Activated CD8-positive, alpha-beta memory T cell treated with anti-CD3 and anti-CD28 coated beads, Interleukin-2, amount 50 U/mL, for 1 hour (primary cell): ENCODE results near the gene DCTPP1.
A peak's percentile ranks its signal among the peaks of the same experiment; 100 is the strongest.
"Not testable (repeated sequence)": the region's sequence is repeated elsewhere in the genome, so short reads cannot be mapped to it uniquely, and the experiment has no call there.

ENCODE experiments used
- DNase-seq: peaks from one replicate; pipeline ENCODE4 v3.0.0-alpha.2; 2020; ENCODE audit errors: extremely low read depth

Gene DCTPP1

DNA sequence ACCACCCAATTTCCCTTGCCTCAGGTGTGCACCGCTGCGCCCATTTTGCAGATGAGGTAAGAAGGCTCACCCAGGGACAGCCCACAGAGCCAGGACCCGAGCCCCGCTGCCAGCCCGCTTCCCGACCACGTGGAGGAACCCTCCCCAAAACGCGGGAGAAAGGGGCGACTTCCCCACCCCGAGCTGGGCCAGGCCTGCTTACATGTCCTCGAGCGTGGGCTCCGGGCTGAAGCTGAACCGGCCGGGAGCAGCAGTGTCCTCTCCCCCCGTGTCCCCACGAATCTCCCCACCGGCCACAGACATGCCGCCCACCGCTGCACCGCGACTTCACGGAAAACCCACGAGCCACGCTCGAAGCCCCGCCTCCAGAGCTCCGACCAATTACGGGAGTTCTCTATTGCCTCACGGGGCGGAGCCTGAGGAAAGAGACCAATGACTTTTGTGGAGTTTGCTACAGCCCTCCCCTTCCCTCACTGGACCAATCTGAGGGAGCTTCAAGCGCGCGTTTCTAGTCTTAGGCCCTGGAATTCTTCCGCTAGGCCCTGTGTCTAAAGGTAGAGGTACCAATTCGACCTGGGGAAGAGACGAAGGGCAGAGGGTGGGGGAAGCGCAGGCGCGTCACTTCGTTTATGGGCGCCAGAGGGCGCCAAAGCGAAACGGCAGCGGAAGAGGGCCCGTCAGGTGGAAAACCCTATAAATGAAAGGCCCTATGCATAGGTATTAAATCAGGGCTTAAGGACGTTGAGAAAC is at the start of gene DCTPP1:
Gene DCTPP1 (minus strand): TSS at position 353 of the 750 bp plus-strand sequence. CDS start 50 bp downstream, at position 303.
- peak; percentile 96 for DNase-seq

DNA sequence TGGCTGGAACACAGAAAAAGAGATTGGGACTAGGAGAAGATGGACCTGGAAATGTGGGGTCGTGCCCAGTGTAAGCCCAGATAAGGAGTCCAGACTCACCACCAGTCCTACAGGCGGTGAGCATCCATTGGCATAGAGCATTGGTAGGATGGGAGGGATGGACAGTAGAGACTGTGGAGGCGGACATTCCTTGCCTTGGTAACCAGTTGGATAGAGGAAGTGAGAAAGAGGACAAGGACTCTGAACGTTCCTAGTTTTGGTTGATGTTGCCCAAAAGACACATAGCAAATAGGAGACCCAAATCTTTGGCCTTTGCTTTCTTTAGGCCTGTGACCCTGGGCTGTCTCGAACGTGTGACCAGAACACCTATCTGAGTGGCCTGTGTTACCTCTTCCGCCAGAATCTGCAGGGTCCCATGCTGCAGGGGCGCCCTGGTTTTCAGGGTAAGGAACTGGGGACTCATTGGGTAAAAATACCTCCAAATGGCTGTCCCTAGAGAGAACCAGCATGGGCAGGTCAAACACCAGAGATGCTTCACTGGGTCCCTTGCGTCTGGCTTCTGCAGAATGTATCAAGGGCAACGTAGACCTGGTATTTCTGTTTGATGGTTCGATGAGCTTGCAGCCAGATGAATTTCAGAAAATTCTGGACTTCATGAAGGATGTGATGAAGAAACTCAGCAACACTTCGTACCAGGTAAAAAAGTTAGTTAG is 49.1 kb upstream of the DCTPP1 start:
- DNase-seq = no peak

DNA sequence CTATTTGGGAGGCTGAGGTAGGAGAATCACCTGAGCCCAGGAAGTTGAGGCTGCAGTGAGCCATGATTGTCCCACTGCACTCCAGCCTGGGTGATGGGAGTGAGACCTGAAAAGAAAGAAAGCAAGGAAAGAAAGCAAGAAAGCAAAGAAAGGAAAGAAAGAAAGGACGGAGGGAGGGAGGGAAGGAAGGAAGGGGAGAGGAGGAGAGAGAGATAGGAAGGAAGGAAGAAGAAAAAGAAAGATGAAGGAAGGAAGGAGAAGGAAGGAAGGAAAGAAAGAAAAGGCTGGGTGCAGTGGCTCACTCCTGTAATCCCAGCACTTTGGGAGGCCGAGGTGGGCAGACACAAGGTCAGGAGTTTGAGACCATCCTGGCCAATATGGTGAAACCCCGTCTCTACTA is 47.9 kb upstream of the DCTPP1 start:
- not testable (repeated sequence) for DNase-seq

DNA sequence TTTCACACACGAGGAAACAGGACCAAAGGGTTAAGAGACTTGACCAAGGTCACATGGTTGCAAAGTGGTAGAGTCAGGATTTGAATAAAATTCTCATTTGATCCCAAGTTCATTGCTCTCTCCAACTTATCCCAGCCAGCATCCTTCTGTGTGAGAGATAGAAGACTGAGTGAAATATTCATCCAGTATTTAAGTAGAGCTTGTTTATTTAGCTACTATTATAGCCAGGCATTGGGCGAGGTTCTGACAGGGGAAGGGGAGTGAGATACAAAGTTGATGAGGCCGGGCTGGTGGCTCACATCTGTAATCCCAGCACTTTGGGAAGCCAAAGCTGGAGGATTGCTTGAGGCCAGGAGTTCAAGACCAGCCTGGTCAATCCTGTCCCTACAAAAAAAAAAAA is 47.2 kb upstream of the DCTPP1 start:
- no peak for DNase-seq

DNA sequence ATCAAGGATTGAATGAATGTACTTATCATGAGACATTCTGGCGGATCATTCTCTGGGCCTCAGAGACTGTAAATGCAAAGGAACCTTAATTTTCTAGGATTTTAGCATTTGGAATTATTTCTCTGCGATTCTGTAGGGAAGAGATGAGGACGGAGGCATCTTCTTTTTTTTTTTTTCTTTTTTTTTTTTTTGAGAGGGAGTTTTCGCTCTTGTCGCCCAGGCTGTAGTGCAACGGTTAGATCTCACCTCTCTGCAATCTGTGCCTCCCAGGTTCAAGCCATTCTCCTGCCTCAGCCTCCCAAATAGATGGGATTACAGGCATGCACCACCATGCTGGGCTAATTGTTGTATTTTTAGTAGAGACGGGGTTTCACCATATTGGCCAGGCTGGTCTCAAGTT is 44.9 kb upstream of the DCTPP1 start:
- DNase-seq = no peak

DNA sequence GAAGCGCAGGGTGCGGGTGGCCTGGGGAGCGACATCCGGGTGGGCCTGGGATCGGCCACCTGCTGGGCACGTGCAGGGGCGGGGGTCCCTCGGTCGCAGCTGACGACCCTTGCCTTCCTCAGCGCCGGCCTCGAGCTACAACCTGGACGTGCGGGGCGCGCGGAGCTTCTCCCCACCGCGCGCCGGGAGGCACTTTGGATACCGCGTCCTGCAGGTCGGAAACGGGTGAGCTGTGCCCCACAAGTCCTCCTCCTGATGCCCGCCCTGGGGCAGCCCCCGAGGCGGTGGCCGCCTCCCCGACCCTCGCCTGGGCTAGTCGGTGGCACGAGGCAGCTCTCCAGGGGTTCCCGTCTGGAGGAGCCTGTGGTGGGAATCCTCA is 44.2 kb upstream of the DCTPP1 start:
- no peak for DNase-seq

DNA sequence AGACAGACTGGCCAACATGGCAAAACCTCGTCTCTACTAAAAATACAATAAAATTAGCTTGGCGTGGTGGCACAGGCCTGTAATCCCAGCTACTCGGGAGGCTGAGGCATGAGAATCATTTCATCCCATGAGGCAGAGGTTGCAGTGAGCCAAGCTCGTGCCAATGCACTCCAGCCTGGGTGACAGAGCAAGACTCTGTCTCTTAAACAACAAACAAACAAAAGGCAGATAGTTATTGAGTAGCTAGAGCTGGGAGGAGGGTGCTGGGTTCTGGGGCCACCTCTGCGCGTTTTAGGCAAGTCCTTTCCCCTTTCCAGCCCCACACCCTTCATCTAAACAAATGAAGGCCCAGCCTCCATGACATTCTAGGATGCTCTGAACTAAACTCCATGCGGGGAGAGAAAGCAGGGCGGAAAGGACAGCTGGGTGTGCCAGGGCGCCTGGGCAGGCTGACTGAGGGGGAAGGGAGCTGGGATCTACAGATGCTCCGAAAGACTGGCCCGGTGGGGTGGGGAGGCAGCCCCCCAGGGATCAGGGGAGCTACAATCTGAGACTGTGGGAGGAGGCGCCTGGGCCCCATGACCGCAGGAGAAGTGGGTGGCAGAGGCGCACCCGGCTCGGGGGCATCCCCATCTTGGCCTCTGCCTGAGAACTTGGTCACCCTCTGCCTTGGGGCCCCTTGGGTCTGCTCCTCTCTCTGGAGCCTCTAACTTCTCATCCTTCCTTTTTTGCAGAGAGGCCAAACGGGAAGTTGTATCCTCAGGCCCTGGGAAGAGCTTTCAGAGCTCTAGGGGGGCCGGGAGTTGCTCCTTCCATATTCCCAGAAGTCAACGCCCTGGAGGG is 43.6 kb upstream of the DCTPP1 start:
- DNase-seq = no peak

DNA sequence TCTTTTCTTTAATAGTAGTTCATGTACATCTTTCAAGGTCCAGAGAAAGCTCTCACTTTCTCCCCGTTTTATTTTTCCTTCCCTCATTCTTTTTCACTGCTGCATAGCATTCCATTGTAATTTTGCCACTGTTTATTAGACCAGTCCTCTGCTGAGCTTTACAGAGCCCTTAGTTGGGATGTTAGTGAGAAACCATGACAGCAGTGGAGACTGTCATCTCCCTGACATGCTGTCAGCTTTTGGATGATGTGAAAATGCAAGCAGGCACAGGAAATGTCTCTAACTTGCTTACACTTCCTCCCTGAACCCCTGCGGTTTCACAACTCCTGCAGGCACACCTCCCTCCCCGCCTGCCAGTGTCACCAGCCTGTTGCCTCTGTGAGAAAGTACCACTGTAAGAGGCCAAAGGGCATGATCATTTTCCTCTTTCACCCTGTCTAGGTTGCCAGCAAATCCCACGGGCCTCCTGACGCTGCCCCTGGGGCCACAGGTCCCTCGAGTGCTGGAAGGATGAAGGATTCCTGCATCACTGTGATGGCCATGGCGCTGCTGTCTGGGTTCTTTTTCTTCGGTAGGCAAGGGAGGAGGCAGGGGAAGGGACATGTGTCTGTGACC is 42.6 kb upstream of the DCTPP1 start, which contains the start of gene ITGAL:
Gene ITGAL (plus strand): TSS at position 415 of the 615 bp plus-strand sequence. CDS start 96 bp downstream, at position 511.
- peak; percentile 67 for DNase-seq

DNA sequence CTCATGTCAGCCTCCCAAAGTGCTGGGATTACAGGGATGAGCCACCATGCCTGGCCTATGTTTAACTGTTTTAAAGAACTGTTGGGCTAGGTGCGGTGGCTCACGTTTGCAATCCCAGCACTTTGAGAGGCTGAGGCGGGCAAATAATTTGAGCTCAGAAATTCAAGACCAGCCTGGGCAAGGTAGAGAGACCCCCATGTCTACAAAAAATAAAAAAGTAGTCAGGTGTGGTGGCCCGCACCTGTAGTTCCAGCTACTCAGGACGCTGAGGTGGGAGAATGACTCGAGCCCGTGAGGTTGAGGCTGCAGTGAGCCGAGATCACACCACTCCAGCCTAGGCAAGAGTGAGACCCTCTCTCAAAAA is 40.8 kb upstream of the DCTPP1 start:
- DNase-seq = no peak

DNA sequence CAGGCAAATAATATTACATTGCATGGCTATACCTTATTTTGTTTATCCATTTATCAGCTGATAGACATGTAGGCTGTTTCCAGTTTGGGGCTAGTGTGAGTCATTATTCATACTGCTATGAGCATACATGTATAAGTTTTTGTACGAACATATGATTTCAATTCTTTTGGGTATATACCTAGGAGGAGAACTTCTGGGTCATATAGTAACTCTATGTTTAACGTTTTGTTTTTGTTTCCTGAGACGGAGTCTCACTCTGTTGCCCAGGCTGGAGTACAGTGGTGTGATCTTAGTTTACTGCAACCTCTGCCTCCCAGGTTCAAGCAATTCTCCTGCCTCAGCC is 40.3 kb upstream of the DCTPP1 start:
- no peak for DNase-seq

DNA sequence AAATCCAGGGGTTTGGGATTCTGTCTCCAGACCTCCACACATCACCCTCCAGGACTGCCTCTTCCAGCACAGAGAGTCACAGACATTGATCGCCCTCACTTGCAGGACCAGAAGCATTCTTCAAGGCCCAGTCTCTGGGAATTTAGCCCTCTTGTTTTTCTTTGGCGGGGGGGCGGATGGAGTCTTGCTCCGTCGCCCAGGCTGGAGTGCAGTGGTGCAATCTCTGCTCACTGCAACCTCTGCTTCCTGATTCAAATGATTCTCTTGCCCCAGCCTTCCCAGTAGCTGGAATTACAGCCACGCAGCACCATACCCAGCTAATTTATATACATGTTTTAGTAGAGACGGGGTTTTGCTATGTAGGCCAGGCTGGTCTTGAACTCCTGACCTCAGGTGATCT is 34.2 kb upstream of the DCTPP1 start:
- DNase-seq = no peak

DNA sequence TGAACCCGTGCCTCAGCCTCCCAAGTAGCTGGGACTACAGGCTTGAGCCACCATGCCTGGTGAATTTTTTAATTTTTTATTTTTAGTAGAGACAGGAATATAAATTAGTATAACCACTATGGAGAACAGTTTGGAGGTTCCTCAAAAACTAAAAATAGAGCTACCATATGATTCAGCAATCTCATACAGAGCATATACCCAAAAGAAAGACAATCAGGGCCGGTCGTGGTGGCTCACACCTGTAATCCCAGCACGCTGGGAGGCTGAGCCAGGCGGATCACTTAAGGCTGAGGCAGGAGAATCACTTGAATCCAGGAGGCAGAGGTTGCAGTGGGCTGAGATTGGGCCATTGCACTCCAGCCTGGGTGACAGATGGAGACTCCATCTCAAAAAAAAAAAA is 31.6 kb upstream of the DCTPP1 start:
- not testable (repeated sequence) for DNase-seq

DNA sequence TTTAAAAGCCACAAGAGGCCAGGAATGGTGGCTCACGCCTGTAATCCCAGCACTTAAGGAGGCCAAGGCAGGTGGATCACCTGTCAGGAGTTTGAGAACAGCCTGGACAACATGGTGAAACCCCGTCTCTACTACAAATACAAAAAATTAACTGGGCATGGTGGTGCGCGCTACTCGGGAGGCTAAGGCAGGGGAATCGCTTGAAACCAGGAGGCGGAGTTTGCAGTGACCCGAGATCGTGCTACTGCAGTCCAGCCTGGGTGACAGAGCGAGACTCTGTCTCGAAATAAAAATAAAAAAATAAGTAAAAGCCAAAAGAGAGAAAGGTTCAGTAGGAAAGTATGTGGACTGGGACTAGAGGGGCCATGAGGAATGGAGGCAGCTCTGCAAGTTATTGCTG is 29.6 kb upstream of the DCTPP1 start:
- DNase-seq = no peak

DNA sequence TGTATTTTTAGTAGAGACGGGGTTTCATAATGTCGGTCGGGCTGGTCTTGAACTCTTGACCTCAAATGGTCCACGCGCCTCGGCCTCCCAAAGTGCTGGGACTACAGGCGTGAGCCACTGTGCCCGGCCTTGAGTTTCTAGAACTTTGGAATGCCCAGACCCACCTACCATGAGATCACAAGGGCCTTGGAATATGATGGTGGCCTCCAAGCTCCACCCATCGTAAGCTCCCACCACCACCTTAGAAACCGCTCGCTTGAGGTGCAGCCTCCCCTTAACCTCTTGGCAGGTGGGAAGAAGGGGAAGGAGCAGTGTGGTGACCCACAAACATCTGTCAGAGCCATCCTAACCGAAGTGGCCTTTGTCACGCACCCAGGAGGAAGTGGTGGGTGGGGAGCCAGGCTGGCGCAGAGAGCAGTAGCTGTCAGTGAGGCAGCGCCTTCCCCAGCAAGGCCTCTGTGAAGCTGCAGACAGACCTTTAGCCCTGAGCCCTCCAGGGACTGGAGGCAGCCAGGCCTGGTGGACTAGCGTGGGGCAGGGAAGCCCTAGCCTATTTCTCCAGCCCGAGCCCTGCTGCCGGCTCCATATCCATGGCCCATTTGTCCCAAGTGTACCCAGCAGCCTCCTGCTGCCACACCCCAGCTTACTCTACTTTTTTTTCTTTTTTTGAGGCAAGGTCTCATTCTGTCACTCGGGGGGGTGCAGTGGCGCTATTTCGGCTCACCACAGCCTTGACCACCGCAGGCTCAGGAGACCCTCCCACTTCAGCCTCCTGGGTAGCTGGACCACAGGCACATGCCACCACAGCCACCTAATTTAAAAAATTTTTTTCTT is 28.9 kb upstream of the DCTPP1 start:
- peak; percentile 42 for DNase-seq

DNA sequence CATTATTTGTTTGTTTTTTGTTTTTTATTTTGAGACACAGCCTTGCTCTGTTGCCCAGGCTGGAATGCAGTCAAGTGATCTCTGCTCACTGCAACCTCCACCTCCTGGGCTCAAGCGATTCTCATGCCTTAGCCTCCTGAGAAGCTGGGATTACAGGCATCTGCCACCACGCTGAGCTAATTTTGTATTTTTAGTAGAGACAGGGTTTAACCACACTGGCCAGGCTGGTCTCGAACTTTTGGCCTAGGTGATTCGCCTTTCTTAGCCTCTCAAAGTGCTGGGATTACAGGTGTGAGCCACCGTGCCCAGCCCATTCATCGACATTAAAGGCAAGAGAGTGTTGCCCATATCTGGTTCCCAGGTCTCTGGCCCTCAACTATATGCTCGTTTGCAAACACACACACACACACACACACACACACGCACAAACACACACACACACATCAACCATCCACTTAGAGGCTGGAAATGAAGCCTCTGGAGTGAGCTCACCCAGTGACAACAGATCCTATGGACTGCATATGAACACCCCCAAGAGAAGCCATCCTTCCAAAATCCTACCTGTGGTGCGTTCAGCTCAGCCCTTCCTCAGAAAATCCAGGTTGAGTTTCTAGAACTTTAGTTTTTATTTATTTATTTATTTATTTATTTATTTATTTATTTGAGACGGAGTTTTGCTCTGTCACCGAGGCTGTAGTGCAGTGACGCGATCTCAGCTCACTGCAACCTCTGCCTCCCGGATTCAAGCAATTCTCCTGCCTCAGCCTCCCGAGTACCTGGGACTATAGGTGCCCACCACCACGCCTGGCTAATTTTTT is 28.1 kb upstream of the DCTPP1 start:
- no peak for DNase-seq

DNA sequence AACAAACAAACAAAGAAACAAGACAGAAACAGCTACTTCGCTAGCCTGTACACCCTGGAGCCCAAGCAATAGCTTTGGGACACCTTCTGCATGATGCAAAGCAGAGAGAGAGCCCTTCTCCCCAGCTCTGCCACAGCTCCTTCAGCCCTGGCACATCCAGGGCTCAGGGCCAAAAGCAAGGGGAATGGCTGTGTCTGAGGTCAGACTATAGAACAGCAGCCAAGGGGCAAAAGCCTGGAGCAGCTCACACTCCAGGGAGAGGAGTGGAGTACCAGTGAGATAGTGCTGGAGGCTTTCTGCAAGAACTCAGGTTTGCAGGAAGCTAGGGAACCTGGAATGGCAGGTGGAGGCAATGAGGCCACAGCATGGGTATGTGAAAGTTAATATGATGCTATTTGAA is 27.4 kb upstream of the DCTPP1 start:
- DNase-seq = no peak

DNA sequence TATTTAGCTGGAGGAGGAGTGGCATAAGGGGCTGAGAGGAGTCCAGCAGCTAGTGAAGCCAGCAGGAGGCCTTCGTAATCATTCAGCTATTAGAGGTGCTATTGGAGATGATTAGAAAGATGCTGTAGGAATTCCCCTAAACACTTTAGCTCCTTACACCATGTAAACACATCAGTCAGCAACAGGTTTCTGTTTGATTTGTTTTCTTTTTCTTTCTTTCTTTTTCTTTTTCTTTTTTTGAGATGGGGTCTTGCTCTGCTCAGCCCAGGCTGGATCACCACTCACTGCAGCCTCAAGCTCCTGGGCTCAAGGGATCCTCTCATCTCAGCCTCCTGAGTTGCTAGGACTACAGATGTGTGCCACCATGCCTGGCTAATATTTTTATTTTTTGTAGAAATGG is 26.5 kb upstream of the DCTPP1 start:
- DNase-seq = no peak

DNA sequence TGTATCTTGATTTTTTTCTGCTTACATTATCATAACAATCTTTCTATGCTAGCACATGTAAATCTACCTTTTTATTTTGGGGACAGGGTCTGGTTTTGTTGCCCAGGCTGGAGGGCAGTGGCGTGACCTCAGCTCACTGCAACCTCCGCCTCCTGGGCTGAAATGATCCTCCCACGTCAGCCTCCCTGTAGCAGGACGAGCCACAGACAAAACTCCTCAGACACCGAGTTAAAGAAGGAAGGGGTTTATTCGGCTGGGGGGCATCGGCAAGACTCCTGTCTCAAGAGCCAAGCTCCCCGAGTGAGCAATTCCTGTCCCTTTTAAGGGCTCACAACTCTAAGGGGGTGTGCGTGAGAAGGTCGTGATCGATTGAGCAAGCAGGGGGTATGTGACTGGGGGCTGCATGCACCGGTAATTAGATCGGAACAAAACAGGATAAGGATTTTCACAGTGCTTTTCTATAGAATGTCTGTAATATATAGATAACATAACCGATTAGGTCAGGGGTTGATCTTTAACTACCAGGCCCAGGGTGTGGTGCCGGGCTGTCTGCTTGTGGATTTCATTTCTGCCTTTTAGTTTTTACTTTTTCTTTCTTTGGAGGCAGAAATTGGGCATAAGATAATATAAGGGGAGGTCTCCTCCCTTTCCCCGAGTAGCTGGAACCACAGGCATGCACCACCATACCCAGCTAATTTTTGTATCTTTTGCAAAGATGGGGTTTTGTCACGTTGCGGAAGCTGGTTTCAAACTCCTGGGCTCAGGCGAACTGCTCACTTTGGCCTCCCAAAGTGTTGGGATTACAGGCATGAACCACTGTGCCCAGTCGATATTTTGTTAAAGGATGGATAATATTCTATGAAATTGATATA is 23.1 kb upstream of the DCTPP1 start:
- DNase-seq = not testable (repeated sequence)

DNA sequence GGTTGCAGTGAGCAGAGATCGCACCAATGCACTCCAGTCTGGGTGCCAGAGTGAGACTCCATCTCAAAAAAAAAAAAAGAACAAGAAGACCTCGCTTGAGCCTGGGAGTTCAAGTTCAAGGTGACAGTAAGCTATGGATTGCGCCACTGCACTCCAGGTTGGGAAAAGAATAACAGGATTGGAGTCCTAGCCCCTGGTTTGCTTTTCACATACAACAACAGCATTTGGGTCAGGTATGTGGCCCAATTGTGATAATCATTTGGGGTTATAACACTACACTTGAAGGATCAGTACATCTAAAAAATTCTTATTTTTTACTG is 19.2 kb upstream of the DCTPP1 start:
- no peak for DNase-seq
